Activated CD8-positive, alpha-beta memory T cell treated with anti-CD3 and anti-CD28 coated beads for 48 hours (primary cell): ENCODE data around the gene DDX60.

Experiments used
- DNase-seq, 3 experiments: peaks; one replicate each; pipeline ENCODE4 v3.0.0-alpha.2; 2020; ENCODE audit warnings: low read depth in 2 of 3, low spot score in 2 of 3

Gene DDX60

DNA sequence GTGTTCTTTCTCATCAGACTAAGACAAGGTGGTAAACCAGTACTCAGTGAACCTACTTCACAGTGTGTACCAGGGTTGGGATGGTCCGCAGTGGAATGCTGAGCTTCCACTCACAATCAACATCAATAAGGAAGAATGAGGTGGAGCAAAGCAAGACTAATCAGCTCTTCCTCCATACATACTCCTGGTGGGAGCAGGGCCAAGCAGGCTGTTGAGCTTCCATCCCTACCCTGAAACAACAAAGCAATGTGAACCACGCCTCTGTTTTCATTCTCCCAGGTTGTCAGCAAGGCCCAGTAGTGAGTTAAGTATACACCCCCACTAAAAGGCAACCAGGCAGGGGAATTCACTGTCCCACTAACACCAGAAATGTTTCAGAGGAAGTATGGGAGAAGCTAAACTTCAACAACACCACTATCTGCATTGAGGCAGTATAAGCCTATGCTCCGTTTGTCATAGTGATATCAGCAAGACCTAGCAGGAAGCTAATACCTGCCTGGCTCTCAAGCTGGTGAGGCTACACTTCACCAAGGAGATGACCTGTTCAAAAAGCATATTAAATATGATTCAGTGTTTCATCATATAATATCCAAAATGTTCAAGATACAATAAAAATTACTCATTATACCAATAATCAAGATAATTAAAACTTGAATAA is 109.5 kb downstream of the DDX60 start:
- DNase-seq: no peak

DNA sequence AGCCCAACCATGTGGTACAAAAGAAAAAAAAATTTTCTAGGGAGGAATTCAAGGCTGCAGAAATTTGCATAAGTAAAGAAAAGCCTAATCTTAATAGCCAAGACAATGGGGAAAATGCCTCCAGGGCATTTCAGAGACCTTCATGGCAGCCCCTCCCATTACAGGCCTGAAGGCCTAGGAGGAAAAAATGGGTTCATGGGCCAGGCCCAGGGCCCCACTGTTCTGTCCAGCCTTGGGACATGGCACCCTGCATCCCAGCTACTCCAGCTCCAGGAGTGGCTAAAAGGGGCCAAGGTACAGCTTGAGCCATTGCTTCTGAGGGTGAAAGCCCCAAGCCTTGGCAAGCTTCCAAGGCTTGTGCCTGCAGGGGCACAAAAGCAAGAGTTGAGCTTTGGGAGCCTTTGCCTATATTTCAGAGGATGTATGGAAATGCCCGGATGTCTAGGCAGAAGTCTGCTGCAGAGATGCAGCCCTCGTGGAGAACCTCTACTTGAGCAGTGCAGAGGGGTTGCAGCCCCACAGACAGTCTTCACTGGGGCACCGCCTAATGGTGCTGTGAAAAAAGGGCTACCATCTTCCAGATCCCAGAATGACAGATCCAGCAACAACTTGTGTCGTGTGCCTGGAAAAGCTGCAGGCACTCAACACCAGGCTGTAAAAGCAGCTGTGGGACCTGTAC is 115.2 kb downstream of the DDX60 start:
- no peak for DNase-seq

DNA sequence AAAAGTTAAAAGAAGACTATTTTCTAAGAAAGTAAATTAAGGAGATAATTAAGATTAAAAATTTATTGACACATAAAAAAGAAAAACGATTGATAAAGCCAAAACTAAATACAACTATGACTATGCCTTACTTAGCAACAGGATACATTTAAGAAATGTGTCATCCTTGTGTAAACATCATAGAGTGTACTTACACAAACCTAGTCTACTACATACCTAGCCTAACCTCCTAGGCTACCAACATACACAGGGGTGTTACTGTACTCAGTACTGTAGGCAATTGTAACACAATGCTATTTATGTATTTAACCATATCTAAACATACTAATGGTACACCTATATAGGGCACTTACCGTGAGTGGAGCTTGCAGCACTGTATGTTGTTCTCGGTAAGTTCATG is 117.9 kb downstream of the DDX60 start:
- no peak for DNase-seq

DNA sequence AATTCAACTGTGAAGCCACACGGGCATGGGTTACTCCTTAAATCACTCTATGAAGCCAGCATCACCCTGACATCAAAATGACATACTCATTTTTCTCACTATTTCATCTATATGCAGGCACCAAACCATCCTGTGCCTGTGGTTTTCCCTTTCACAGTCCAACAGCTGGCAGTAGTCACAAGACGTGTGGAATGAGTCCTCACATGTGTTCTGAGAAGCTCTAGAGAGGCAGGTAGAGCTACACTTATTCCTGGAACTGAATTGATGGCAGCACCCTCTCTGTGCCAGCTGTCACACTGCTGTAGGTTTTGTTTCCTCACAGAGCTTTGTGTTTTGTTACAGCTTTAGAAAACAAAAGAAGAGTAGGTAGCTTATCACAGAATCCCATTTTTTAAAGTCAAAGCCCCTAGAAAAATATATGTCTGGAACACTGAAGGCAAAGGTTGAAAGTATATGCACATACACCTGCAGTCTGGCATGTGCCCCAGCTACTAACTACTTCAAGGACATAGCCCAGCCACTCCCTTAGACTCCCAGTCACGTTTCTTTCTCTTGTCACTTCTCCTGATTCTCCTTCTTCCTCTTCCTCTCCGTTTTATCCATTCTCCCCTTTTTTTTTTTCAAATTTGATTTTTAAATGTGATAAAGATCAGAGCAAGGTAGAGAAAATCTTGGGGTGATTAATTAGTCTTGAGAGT is 119.1 kb downstream of the DDX60 start:
- no peak for DNase-seq

DNA sequence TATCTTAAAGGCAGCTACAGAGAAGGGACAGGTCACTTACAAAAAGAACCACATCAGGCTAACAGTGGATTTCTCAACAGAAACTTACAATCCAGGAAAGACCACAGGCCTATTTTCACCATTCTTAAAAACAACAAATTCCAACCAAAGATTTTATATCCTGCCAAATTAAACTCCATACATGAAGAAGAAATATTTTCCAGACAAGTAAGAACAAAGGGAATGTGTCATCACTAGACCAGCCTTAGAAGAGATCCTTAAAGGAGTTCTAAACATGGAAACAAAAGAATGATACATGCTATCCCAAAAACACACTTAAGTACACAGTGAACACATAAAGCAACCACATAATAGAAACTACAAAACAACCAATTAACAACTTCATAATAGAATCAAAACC is 120.6 kb downstream of the DDX60 start:
- DNase-seq: no peak

DNA sequence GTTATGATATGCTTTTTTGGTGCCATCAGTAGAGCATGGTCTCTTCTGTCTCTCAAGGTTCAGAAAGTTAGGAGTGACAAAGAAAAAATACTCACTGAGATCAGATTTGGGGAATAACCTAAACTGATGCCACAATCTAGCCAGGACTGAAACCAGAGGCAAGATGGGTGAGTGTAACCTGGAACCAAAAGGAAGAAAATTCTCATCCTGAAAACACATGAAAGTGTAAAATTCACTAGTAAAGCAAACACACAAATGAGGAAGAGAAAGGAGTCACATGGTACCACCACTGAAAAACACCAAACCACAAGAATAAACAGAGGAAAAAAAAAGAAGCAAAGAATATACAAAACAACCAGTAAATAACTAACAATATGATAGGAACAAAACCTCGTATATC is 129.8 kb downstream of the DDX60 start:
- no peak for DNase-seq

DNA sequence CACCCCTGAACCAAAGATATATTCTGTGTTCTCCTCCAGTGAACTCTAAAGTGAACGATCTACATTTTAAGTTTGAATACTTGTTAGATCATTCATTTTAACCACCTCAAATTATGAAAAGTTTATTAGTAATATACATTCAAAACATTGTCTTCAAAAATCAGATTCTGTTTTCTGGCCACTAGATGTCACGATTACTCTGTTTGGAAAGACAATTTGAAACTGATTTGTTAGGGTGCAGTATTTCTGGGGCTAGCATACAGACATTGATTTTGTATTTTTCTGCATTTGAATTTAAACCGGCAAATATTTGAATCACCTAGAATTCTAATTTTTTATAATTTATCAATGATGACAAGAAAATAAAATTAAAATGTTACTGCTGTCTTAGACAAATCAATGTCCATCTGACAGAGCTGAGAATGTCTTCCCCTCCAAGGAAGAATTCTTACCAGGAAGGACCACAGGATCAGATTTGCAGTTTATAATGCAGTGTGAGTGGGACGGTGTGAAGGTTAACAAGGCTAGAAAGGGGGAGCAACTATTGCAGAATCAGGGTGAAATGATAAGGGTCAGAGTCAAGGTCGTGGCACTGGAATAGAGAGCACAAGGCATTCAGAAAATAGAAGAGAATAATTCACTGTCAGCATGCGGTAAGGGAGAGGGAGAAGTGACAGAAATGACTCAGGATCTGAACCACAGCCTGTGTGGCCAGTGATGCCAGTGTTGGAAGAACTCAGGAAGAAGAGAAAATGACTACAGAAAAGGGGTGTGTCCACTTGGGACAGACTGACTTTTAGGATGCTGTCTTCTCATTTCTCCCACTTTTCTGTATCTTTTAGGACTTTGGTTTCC is 134.6 kb downstream of the DDX60 start:
- no peak for DNase-seq

DNA sequence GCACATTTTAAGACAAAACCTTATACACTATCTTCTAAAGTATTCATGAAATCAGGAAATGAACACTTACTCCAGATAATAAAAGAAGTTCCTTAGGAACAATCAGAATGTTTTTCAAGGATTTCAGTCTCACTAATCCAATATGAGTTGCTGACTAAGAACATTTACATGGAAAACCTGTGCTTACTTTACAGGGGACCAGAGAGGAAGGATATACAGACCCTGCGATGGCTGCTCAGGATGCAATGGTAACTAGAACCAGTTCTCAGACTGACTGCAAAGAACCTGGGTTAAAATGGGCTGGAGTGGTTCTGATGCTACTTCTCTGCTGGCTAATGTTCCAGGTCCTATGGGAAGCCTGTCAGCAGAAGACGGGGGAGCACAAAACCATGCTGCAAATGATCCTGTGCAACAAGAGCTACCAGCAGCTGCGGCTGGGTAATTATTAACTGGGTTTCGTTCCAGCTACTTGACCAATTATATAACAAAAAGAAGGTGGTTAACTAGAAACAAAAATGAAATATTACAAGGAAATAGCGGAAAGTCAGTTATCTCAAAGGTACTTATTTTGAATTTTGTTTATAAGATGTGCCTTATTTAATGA is 140.9 kb downstream of the DDX60 start:
- no peak for DNase-seq

DNA sequence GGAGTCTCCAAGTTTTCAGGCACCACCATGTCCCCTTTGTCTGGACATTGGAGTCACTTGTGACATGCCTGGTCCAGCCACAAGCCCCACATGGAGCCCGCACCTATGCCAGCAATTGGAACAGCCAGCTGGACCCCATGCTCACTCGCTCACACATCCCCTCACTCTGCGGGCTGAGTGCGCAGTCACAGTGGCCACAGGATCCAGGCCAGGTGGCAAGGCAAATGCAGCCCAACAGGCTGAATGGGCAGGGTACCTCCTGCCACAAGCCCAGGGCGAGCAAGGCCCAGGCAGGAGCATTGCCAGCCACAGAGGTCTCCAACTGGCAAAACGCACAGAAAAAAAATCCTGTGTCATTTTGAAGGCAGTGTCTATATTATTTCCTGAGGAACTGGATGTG is 144.2 kb downstream of the DDX60 start:
- no peak for DNase-seq

DNA sequence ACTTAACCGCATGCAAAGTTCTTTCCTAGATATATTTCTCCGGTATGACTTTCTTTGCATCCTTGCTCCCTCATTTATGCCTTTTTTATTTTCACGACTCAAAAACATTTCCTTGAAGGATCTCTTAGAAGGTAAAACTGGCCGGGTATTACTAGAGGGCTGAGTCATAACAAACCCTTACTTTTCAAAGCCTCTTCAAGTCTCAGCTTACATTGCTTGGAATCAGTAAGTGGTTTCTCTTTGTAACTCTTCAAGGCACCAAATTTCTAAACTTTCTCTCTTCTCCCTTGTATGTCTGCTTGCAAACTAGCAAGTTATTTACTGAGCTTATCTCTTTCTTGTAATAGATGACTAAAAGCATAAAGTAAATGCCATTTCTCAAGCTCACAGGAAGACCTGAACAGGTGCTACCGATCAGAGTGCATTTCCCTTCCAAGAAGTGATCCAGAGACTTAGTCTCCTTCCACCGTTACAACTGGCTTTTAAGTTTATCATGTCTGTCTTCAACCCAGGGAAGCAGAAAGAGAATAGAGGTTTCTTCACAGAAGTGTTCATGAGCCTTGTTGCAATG is 150.8 kb downstream of the DDX60 start:
- DNase-seq: no peak
